ENCODE results near the gene SIGLEC5. TPM values are rescaled to one million over a fixed set of nuclear protein-coding genes. Genes with fewer than 3 reads are reported as not detected.
"Not testable (repeated sequence)": the region's sequence is repeated elsewhere in the genome, so short reads cannot be mapped to it uniquely, and the experiment has no call there.

Gene SIGLEC5
- total RNA-seq, 1 donor from 2014 or later, result not detected

DNA sequence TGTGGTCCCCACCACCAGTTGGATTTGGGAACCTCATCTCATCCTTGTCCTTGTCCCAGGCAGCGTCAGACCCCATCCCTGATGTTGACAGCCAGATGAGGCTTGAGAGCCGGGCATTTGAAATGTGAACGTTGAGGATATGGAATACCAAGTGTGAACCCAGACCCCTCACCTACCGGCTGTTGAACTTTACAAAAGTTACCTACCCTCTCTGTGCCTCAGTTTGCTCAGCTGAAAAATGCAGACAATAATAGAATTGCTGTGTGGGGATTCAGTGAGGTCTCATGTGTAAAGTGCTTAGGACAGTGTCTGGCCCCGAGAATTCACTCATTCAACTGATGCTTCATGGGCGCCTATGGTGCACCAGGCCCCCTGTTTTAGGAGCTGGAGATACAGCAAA, 17.1 kb upstream of the SIGLEC5 start:
- Histone ChIP-seq H3K27ac (ENCODE audit: low read depth, low read length) (no peak overlapping the region), H3K4me2 (ENCODE audit: low read length) (no peak overlapping the region), H3K4me3 (ENCODE audit: insufficient read depth, low read depth, low read length) (no peak overlapping the region), H3K4me1 (ENCODE audit: insufficient read depth, low read length) (no peaks in the 10 kb centered on the region), H3K79me2 (ENCODE audit: insufficient read depth, low read length) (no peaks in the 10 kb centered on the region), H3K9ac (ENCODE audit: low read length) (no peak overlapping the region), H3K36me3 (ENCODE audit: insufficient read depth, low read length) (no peaks in the 10 kb centered on the region), H3K9me3 (ENCODE audit: insufficient read depth, low read depth, low read length) (no peaks in the 10 kb centered on the region), H3K27me3 (ENCODE audit: insufficient read depth, low read length) (no peaks in the 10 kb centered on the region), H2AFZ (ENCODE audit: low read depth, low read length) (no peak overlapping the region), H4K20me1 (ENCODE audit: insufficient read depth, low read length) (no peaks in the 10 kb centered on the region)
- TF ChIP-seq, protein P1, sequence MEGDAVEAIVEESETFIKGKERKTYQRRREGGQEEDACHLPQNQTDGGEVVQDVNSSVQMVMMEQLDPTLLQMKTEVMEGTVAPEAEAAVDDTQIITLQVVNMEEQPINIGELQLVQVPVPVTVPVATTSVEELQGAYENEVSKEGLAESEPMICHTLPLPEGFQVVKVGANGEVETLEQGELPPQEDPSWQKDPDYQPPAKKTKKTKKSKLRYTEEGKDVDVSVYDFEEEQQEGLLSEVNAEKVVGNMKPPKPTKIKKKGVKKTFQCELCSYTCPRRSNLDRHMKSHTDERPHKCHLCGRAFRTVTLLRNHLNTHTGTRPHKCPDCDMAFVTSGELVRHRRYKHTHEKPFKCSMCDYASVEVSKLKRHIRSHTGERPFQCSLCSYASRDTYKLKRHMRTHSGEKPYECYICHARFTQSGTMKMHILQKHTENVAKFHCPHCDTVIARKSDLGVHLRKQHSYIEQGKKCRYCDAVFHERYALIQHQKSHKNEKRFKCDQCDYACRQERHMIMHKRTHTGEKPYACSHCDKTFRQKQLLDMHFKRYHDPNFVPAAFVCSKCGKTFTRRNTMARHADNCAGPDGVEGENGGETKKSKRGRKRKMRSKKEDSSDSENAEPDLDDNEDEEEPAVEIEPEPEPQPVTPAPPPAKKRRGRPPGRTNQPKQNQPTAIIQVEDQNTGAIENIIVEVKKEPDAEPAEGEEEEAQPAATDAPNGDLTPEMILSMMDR (IDR thresholded peaks at IDR 0.05; ENCODE audit: insufficient read depth, low read depth, low read length), result no peak
- no peak for TF ChIP-seq EZH2 (IDR thresholded peaks at IDR 0.05; ENCODE audit: insufficient read depth, low read length)
- Mint-ChIP-seq H3K4me1 (ENCODE audit: low read depth, unreplicated experiment) (no peaks in the 10 kb centered on the region), H3K4me3 (ENCODE audit: unreplicated experiment) (no peak overlapping the region), H3K27me3 (ENCODE audit: low read depth, unreplicated experiment) (peaks cover 23% of the 10 kb centered on the region), H3K27ac (ENCODE audit: unreplicated experiment) (no peak overlapping the region), H3K9me3 (ENCODE audit: unreplicated experiment) (peaks cover 13% of the 10 kb centered on the region), H3K36me3 (ENCODE audit: low read depth, unreplicated experiment) (no peaks in the 10 kb centered on the region)
- FAIRE-seq, result no peak
- no peak for DNase-seq (ENCODE audit: low read depth)

DNA sequence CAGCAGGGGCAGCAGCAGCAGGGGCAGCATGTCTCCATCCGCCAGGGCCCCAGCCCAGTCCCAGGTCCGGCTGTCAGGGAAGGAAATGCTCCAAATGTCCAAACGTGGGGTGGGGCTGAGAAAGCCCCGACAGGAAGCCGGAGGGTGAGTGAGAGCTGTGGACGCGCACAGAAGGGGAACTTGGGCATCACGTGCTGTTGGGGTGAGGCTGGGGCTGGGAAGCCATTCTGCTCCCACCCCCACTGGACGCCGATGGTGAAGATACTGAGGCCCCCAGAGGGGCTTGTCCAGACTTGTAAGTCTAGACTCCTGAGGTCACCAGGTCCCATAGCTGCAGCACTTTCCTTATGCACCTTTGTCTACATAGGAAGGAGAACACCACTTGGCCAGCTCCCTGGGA, 16.5 kb upstream of the SIGLEC5 start, which contains the start of gene SIGLEC14:
Gene SIGLEC14, minus strand, starts transcription at position 96 of the 400 bp plus-strand sequence. Its CDS starts 66 bp downstream, at position 30.
- H3K4me1 ChIP-seq (ENCODE audit: insufficient read depth, low read length); H3K4me3 ChIP-seq (ENCODE audit: insufficient read depth, low read depth, low read length); H2AFZ ChIP-seq (ENCODE audit: low read depth, low read length); DNase-seq (ENCODE audit: low read depth); H3K4me3 Mint-ChIP-seq (ENCODE audit: unreplicated experiment); H3K36me3 ChIP-seq (ENCODE audit: insufficient read depth, low read length); H3K4me1 Mint-ChIP-seq (ENCODE audit: low read depth, unreplicated experiment); H3K27me3 ChIP-seq (ENCODE audit: insufficient read depth, low read length); H3K36me3 Mint-ChIP-seq (ENCODE audit: low read depth, unreplicated experiment); H3K79me2 ChIP-seq (ENCODE audit: insufficient read depth, low read length); H3K9me3 ChIP-seq (ENCODE audit: insufficient read depth, low read depth, low read length); H4K20me1 ChIP-seq (ENCODE audit: insufficient read depth, low read length); H3K27ac ChIP-seq (ENCODE audit: low read depth, low read length); H3K4me2 ChIP-seq (ENCODE audit: low read length); H3K27ac Mint-ChIP-seq (ENCODE audit: unreplicated experiment); H3K9ac ChIP-seq (ENCODE audit: low read length); FAIRE-seq: not testable (repeated sequence)
- Mint-ChIP-seq H3K27me3 (ENCODE audit: low read depth, unreplicated experiment) (peaks cover 22% of the 10 kb centered on the region), H3K9me3 (ENCODE audit: unreplicated experiment) (peaks cover 12% of the 10 kb centered on the region)

DNA sequence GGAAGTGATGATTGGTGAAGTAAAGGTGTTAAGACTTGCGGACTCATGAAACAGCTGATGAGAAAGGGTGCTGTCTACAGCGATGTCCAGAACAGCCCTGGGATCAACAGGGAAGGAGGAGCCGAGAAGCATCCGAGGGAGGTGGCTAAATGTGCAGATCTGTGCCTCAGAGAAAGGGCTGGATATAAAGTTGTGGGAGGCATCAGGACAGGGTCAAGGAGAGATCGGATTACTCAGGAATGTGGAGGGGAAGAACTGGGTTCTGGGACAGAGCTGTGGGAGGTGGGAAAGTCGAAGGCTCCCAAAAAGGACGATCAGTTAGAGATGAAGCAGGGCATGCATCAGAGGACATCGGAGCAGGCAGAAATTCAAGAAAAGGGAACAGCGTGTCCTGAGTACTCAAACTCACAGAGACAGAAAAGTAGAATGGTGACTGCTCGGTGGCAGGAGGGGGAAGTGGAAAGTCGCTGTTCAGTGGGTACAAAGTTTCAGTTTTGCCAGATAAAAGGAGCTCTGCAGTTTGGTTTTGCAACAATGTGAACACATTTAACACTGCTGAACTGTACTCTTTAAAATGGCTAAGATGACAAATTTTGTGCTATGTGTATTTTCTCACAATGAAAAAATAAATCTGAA, 14.6 kb upstream of the SIGLEC5 start:
- TF ChIP-seq, protein P1 (IDR thresholded peaks at IDR 0.05; ENCODE audit: insufficient read depth, low read depth, low read length), result no peak
- TF ChIP-seq EZH2 (IDR thresholded peaks at IDR 0.05; ENCODE audit: insufficient read depth, low read length), result no peak
- Mint-ChIP-seq H3K4me1 (ENCODE audit: low read depth, unreplicated experiment) (no peaks in the 10 kb centered on the region), H3K27ac (ENCODE audit: unreplicated experiment) (no peak overlapping the region), H3K9me3 (ENCODE audit: unreplicated experiment) (peaks cover 11% of the 10 kb centered on the region), H3K36me3 (ENCODE audit: low read depth, unreplicated experiment) (no peaks in the 10 kb centered on the region), H3K27me3 (ENCODE audit: low read depth, unreplicated experiment) (peaks cover 19% of the 10 kb centered on the region), H3K4me3 (ENCODE audit: unreplicated experiment) (no peak overlapping the region)
- Histone ChIP-seq H2AFZ (ENCODE audit: low read depth, low read length) (no peak overlapping the region), H3K4me1 (ENCODE audit: insufficient read depth, low read length) (no peaks in the 10 kb centered on the region), H3K27me3 (ENCODE audit: insufficient read depth, low read length) (no peaks in the 10 kb centered on the region), H3K79me2 (ENCODE audit: insufficient read depth, low read length) (no peaks in the 10 kb centered on the region), H3K27ac (ENCODE audit: low read depth, low read length) (no peak overlapping the region), H3K4me3 (ENCODE audit: insufficient read depth, low read depth, low read length) (no peak overlapping the region), H4K20me1 (ENCODE audit: insufficient read depth, low read length) (no peaks in the 10 kb centered on the region), H3K36me3 (ENCODE audit: insufficient read depth, low read length) (no peaks in the 10 kb centered on the region), H3K9ac (ENCODE audit: low read length) (no peak overlapping the region), H3K9me3 (ENCODE audit: insufficient read depth, low read depth, low read length) (no peaks in the 10 kb centered on the region), H3K4me2 (ENCODE audit: low read length) (no peak overlapping the region)
- DNase-seq (ENCODE audit: low read depth), result no peak
- no peak for FAIRE-seq
